ENCODE data around the gene SLC10A7. TPM values are rescaled to one million over a fixed set of nuclear protein-coding genes. Genes with fewer than 3 reads are reported as not detected.
"Not testable (repeated sequence)": the region's sequence is repeated elsewhere in the genome, so short reads cannot be mapped to it uniquely, and the experiment has no call there.

SLC10A7 gene
- total RNA-seq, 1 experiment from 2014 or later = 15.9 TPM

DNA sequence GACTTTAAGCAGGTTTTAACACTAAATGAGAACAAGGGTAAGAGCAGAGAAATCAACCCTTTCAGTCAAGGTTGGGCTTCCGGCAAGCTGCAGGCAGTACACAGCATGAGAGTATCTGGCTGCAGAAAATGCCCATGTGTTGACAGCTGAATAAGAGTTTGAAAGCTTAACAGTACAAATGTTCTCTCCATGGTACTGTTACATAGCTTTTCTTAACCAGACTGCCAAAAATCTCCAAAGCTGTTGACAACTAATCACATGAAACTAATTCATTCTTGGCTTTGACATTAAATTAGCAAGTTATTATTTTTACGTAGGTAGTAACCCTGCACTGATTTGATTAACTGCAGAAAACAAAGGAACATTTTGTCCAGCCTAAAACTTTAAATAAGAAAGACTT is 153.5 kb downstream of the SLC10A7 start:
- Mint-ChIP-seq H3K36me3 (ENCODE audit: insufficient read depth, unreplicated experiment) (no peaks in the 10 kb centered on the region), H3K27me3 (ENCODE audit: unreplicated experiment) (no peaks in the 10 kb centered on the region), H3K4me1 (ENCODE audit: low read depth, unreplicated experiment) (no peaks in the 10 kb centered on the region), H3K27ac (ENCODE audit: unreplicated experiment) (no peak overlapping the region), H3K4me3 (ENCODE audit: low read depth, unreplicated experiment) (no peak overlapping the region), H3K9me3 (ENCODE audit: low read depth, unreplicated experiment) (no peaks in the 10 kb centered on the region)
- TF ChIP-seq, protein P1, sequence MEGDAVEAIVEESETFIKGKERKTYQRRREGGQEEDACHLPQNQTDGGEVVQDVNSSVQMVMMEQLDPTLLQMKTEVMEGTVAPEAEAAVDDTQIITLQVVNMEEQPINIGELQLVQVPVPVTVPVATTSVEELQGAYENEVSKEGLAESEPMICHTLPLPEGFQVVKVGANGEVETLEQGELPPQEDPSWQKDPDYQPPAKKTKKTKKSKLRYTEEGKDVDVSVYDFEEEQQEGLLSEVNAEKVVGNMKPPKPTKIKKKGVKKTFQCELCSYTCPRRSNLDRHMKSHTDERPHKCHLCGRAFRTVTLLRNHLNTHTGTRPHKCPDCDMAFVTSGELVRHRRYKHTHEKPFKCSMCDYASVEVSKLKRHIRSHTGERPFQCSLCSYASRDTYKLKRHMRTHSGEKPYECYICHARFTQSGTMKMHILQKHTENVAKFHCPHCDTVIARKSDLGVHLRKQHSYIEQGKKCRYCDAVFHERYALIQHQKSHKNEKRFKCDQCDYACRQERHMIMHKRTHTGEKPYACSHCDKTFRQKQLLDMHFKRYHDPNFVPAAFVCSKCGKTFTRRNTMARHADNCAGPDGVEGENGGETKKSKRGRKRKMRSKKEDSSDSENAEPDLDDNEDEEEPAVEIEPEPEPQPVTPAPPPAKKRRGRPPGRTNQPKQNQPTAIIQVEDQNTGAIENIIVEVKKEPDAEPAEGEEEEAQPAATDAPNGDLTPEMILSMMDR (IDR thresholded peaks at IDR 0.05; ENCODE audit: unreplicated experiment) = no peak
- intact Hi-C loops (cut with micrococcal nuclease; ENCODE audit: unreplicated experiment) = no loop called here
- CTCF ChIA-PET = no interaction called here
- BruUV-seq (replicated peaks) = no TSS peak
- DNase-seq = no peak

DNA sequence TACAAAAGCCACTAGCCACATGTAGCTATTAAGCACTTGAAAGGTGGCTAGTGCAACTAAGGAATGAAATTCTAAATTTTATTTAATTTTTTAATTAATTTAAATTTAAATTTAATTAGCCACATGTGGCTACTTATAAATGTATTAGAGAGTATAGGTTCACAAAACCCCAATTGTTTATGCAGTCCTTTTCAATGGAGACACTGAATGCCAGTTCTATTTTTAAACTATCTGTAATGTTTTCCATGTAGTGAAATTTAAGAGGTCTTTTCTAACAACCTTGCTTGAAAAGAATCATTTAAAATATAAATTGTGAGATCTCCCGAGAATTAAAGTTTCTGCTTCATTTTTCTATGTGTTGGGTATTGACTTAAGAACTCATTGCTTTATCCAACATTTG is 154.4 kb downstream of the SLC10A7 start:
- H3K9me3 Mint-ChIP-seq (ENCODE audit: low read depth, unreplicated experiment) = no peaks in the 10 kb centered on the region
- intact Hi-C loops (cut with micrococcal nuclease; ENCODE audit: unreplicated experiment) = no loop called here
- no peaks in the 10 kb centered on the region for H3K36me3 Mint-ChIP-seq (ENCODE audit: insufficient read depth, unreplicated experiment)
- TF ChIP-seq, protein P1 (IDR thresholded peaks at IDR 0.05; ENCODE audit: unreplicated experiment) = no peak
- H3K4me3 Mint-ChIP-seq (ENCODE audit: low read depth, unreplicated experiment) = no peak overlapping the region
- no peaks in the 10 kb centered on the region for H3K4me1 Mint-ChIP-seq (ENCODE audit: low read depth, unreplicated experiment)
- DNase-seq = no peak
- no peak overlapping the region for H3K27ac Mint-ChIP-seq (ENCODE audit: unreplicated experiment)
- CTCF ChIA-PET = no interaction called here
- no TSS peak for BruUV-seq (replicated peaks)
- no peaks in the 10 kb centered on the region for H3K27me3 Mint-ChIP-seq (ENCODE audit: unreplicated experiment)

DNA sequence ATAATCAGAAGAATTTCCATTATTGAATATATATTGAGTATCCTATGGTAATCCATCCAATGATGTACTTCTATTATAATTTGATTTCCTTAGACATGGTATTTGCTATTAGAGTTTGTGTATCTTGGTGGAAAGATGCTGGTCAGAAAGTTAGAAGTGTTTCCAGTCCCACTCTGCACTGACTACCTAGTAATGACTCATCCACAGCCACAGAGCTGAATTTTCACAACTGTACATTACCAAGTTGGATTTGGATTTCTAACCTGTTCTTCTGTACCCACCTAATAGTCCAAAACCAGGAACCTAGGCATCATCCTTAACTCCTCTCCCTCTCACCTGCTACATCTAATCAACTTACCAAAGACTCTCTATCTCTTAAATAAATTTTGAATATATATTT is 162.0 kb downstream of the SLC10A7 start:
- H3K27me3 Mint-ChIP-seq (ENCODE audit: unreplicated experiment) = no peaks in the 10 kb centered on the region
- no TSS peak for BruUV-seq (replicated peaks)
- DNase-seq = no peak
- CTCF ChIA-PET = no interaction called here
- H3K4me3 Mint-ChIP-seq (ENCODE audit: low read depth, unreplicated experiment) = no peak overlapping the region
- intact Hi-C loops (cut with micrococcal nuclease; ENCODE audit: unreplicated experiment) = no loop called here
- H3K36me3 Mint-ChIP-seq (ENCODE audit: insufficient read depth, unreplicated experiment) = no peaks in the 10 kb centered on the region
- peaks cover 9% of the 10 kb centered on the region for H3K4me1 Mint-ChIP-seq (ENCODE audit: low read depth, unreplicated experiment)
- H3K9me3 Mint-ChIP-seq (ENCODE audit: low read depth, unreplicated experiment) = no peaks in the 10 kb centered on the region
- H3K27ac Mint-ChIP-seq (ENCODE audit: unreplicated experiment) = no peak overlapping the region
- TF ChIP-seq, protein P1 (IDR thresholded peaks at IDR 0.05; ENCODE audit: unreplicated experiment) = no peak

DNA sequence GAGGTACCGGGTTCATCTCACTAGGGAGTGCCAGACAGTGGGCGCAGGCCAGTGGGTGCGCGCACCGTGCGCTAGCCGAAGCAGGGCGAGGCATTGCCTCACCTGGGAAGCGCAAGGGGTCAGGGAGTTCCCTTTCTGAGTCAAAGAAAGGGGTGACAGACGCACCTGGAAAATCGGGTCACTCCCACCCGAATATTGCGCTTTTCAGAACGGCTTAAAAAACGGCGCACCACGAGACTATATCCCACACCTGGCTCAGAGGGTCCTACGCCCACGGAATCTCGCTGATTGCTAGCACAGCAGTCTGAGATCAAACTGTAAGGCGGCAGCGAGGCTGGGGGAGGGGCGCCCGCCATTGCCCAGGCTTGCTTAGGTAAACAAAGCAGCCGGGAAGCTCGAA is 171.6 kb downstream of the SLC10A7 start:
- H3K27me3 Mint-ChIP-seq (ENCODE audit: unreplicated experiment); H3K27ac Mint-ChIP-seq (ENCODE audit: unreplicated experiment); intact Hi-C loops (cut with micrococcal nuclease; ENCODE audit: unreplicated experiment); H3K4me1 Mint-ChIP-seq (ENCODE audit: low read depth, unreplicated experiment); CTCF ChIA-PET; H3K9me3 Mint-ChIP-seq (ENCODE audit: low read depth, unreplicated experiment); H3K4me3 Mint-ChIP-seq (ENCODE audit: low read depth, unreplicated experiment); BruUV-seq (replicated peaks); DNase-seq; H3K36me3 Mint-ChIP-seq (ENCODE audit: insufficient read depth, unreplicated experiment): not testable (repeated sequence)

DNA sequence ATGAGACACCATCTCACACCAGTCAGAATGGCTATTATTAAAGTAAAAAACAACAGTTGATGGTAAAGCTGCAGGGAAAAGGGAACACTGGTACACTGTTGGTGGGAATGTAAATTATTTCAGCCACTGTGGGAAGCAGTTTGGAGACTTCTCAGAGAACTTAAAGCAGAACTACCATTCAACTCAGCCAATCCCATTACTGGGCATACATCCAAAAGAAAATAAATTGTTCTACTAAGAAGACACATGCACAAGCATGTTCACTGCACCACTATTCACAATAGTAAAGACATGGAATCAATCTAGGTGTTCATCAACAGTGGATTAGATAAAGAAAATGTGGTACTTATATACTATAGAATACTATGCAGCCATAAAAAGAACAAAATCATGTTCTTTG is 172.4 kb downstream of the SLC10A7 start:
- no peak overlapping the region for H3K4me3 Mint-ChIP-seq (ENCODE audit: low read depth, unreplicated experiment)
- H3K9me3 Mint-ChIP-seq (ENCODE audit: low read depth, unreplicated experiment) = no peaks in the 10 kb centered on the region
- H3K4me1 Mint-ChIP-seq (ENCODE audit: low read depth, unreplicated experiment) = no peaks in the 10 kb centered on the region
- no peaks in the 10 kb centered on the region for H3K27me3 Mint-ChIP-seq (ENCODE audit: unreplicated experiment)
- intact Hi-C loops (cut with micrococcal nuclease; ENCODE audit: unreplicated experiment) = no loop called here
- BruUV-seq (replicated peaks) = no TSS peak
- TF ChIP-seq, protein P1 (IDR thresholded peaks at IDR 0.05; ENCODE audit: unreplicated experiment) = no peak
- H3K27ac Mint-ChIP-seq (ENCODE audit: unreplicated experiment) = no peak overlapping the region
- CTCF ChIA-PET = no interaction called here
- no peaks in the 10 kb centered on the region for H3K36me3 Mint-ChIP-seq (ENCODE audit: insufficient read depth, unreplicated experiment)
- DNase-seq = no peak
